Renal pelvis (tissue), 4 donors: ENCODE results near the gene MAX. TPM values are rescaled to one million over a fixed set of nuclear protein-coding genes. Genes with fewer than 3 reads are reported as not detected.
"Not testable (repeated sequence)": the region's sequence is repeated elsewhere in the genome, so short reads cannot be mapped to it uniquely, and the experiment has no call there.

ENCODE experiments used
- DNase-seq: peaks from one replicate; pipeline ENCODE4 v3.0.0-alpha.2; 2013
- polyA plus RNA-seq, 3 donors: library from polyadenylated mRNA; unstranded; fragments of 120-200 nt; gene quantifications; one replicate each; pipeline ENCODE4 v1.2.1, GENCODE V29; 2013; ENCODE audit not compliant: insufficient read length in 3 of 3

Gene MAX
- polyA plus RNA-seq, 3 donors, result 53.6 to 61.6 (median 58.5) TPM

DNA sequence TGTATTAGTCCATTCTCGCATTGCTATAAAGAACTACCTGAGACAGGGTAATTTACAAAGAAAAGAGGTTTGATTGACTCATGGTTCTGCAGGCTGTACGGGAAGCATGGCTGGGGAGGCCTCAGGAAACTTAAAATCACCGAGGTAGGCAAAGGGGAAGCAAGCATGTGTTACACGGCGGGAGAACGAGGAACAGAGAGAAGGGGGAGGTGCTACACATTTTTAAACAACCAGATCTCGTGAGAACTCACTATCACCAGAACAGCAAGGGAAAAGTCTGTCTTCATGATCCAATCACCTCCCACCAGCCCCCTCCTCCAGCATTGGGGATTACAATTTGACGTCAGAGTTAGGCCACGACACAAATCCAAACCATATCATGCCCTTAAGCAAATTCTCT is 13.3 kb upstream of the MAX start:
- no peak for DNase-seq

DNA sequence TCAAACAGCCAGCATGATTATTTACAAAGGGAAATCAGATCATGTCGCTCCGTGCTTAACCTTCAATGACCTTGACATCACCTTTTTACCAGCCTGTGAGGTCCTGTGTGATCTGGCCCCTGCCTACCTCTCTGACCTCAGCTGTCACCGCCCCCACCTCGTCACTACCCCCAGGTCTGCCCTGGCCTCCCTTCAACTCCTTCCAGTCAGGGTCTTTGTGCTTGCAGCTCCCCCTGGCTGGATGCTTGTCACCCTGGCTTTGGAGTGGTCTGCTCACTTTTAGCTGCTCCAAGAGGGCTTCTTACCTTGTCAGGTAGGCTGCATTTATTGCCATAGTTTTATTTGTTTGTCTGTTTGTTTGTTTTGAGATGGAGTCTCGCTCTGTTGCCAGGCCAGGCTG is 8.2 kb upstream of the MAX start:
- DNase-seq, result no peak

DNA sequence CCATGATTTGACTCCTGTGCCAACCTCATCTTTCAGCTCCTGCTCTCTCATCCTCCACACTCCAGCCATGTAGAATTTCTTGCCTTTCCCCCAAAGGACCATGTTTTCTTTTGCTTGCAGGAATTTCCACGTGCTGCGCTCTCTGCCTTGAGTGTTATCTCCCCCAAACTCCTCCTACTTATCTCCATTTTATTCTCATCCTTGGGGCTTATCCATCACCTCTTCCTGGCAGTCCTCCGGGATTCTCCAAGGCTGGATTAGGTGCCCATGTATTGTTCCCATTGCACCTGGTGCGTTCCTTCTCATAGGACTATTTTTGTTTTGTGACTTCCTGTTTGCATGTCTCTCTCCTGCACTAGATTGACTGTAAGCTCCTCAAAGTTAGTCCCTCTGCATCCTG is 7.0 kb upstream of the MAX start:
- no peak for DNase-seq

DNA sequence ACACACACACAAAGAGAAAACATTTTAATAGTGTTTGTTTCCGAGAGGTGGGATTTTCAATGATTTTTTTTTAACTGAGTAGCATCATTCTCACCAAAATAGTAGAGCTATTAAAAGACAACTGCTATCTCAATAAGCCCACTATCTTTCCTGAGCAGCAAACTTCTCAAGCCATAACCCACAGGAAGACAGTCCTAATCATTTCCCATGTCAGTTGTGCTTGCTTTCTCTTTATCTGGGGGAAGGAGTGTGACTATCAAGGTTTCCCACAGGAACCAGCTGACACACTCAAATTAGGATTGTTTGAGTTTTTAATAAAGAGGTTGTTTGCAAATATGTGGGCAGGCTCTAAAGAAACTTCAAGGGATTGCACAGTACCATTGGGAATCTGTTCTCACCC is 4.9 kb upstream of the MAX start:
- no peak for DNase-seq

DNA sequence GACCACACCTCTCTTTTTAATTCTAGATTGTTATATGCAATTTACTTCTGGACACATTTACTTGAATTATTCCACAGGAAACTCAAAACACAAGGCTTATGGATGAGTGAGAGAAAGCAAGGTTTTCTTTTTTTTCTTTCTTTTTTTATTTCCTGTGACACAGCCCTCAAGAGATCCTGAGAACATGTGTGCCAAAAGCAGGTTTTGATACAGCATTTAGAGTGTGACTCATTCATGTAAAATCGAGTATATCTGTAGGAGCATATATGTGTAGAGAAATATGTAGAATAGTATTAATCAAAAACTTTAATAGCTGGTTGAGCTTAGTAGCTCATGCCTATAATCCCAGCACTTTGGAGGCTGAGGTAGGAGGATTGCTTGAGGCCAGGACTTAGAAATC is 4.4 kb upstream of the MAX start:
- no peak for DNase-seq

DNA sequence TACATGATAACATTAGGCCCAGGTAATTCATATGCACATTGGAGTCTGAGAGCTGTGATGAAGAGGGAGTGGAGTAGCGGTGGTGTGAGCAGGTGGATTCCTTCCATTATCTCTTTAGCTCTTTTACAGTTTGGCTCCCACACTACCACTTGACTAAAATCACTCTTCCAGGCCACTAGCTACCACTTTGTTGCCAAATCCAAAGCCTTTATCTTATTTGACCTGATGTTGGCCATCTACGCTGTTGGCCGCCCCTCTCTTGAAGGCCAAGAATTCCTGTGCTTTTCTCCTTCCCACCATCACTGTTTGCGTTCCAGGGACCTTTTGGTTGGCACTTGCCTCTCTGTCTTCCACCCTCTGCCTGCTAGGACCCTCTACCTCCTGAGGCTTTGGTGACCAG is 4.0 kb upstream of the MAX start:
- no peak for DNase-seq

DNA sequence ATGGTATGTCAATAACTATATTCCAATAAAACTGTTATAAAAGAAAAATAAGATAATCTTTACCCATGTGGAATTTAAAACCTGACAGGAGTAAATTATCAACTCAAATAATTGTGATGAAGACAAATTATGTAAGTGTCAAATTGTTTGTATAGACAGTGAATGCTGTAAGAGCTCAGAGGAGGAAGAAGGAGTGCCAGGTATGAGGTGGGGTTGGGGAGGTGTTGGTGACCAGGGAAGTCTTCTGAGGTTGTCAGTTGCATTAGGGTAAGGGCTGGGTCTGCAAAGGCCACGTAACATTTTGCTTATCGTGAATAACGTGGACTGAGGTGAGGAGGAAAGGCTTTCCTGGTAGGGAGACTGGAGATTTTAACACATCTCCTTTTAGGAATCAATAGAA is 2.5 kb upstream of the MAX start:
- DNase-seq, result no peak

DNA sequence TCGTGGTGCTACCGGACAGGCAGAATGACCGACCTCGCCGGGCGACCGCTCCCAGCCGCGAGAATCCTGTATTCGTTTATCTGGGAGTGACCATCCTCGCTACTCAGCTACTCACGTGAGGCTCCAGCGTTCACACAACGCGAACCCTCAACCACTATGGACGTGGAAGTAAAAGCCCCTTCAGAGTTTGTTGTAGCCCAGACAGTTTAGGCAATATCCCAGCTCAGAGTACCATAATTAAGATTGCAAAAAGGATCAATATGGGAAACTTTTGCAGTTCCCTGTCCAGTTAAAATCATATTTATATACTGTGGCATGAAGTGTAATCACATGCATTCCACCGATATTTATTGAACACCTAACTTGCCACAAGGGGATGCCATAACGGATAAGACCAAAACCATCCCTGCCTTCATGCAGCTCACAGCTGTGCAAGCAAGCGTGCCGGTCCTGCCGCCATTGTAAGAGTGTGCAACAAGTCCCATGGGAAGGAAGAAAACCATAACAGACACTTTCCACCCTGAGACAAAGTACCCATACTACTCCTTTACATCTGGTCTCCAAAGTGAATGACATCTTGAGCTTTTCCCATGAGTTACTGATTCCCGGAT is 938 bp upstream of the MAX start:
- no peak for DNase-seq

DNA sequence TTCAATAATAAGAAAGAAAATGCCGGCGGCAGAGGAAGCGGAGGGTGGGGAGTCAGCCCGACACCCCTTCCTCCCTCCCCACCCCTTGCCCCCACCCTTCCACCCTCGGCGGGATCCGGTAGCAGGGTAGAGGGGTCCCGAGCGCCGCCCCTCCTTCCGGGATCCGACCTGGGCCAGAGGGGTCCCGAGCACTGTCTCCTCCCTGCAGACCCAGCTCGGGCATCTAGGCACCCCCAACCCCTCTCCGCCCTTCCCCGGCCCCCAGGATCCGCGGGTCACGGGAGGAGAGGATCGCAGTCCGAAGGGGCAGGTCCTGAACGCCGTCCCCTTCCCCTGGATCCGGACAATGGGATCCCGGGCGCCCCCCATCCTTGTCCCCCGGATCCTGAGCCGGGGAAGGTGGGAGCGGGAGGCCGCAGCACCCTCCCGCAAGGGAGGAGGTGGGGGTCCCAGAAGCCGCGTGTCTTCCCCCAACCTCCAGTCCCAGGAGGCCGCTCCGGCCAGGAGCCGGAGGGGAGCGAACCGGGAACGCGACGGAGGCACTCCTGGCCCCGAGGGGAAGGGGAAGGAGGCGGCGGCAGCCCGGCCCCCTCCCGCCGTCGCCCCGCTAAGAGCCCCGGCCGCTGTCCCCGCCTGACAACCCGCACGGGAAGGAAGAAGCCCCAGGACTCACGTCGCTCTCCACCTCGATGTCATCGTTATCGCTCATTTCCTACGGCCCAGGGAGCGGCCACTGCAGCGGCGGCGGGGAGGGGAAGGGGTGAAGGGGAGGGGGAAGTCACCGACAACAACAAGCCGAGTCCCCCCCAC is 481 bp downstream of the MAX start:
- DNase-seq, result peak; percentile 26

DNA sequence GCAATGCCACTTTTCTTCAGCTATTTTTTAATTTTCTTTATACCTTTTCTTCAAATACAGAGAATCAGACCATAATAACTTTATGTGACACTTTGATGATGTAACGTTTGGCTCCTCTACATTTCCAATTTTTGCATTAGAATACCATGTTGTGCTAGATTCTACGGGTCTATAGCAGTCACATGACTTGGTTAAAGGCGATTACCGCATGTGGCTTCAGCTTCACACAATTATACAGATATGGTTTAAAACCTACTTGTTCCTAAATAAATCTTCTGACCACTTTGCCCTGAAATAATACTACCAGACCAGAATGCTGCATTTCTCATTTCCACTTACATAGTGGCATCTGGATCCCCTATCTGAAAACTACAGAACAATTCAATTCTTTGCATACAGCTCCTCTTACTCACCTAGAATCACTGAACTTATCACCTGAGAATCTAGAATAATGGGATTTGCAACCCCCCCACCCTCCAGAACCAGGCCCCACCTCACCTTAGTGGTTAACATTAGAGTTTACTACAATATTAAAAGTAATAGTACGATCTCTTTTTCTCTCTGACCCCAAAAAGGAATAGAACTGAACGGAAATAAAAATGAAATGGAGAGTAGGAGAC is 1.3 kb downstream of the MAX start:
- DNase-seq, result no peak

DNA sequence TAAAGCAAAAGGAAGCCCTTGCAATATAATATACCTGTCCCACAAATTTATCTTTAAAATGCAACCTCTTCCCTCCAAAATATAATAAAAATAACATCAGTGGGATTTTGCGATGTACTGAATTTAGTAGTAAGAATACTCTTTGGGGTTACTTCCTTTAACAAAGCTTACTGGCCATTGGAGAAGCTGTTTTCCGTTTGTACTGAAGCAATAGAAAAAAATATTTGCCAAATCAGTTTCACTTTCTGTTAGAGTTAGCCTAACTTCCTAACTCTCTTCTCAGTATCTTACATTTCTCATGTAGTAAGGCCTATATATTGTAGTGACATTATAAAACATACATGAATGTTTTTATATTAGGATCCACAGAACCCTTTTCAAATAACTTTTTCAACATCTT is 3.7 kb downstream of the MAX start:
- DNase-seq, result no peak

DNA sequence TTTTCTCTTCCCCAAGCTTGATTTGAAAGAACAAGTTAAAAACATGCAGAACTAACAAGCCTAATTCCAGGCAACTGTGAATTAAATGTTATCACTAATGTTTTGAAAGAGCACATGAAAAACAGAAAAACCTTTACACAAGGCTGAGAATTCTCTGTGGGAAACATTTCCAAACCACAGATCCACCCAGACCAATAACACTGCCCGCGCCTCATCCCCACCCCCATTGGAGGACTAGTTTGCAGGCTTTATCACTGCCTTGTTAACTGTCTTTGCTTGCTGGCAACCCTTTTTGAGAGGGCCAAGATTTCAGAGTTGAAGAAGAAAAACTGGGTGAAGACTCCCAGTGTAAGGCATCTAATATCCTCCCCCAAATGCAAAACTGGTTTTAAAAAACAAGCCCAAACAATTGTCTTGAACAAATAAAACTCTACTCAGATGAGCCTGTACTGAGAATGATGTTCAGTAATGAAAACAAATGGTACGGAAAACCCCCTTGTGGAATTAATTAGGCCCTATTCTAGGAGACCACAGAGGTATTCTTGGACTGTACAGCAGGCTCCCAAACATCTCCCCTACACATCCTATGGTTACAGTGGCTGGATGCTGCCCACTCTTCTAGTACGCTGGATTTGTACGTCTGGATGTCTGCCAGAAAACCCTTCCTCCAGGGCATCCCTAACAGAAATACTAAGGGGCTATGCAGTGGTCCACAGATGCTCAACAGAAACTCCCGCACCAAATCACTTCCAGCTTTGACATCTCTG is 5.8 kb downstream of the MAX start:
- DNase-seq, result no peak

DNA sequence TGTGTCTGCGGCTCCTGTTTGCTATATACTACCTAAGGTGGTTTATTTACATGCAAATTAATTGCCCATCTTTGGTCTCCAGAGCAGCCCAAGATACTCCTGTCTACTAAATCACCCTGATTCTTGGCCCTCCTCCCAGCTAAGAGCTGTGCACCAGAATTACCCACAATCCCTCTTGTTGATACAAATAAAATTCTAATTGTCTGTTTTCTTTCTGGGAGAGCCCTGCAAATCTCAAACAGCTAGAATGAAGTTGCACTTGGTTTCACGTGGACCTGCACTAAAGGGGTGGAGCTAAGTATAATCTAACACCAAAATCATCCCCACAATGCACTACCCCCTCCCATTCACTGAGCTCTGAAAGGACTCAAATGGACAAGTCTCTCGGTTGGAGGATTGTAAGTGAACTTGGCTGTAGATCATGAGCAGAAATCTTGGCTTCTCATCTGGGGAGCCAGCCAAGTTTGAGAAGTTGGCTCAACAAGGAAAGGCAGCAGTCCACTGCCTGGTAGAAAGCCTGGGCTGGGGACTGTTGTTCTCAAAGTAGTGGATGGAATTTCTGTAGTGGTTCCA is 6.6 kb downstream of the MAX start:
- DNase-seq, result no peak

DNA sequence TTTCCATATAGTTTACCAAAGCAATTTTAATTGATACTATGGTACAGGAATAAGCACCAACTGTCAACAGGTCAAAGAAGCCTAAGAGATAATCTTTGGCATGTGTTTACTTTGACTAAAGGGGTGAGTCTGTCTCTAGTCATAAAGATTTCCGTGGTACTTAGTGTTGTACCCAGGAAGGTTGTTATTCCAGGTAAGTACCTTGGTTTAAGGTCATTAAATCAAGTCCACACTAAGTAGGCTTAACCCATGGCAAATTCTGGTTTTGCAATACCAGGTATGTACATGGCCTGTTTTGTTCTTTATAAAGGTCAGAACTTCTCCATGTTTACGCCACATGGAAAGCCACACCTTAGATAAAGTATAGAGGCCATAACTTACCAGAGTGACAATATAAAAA is 10.0 kb downstream of the MAX start:
- DNase-seq, result no peak

DNA sequence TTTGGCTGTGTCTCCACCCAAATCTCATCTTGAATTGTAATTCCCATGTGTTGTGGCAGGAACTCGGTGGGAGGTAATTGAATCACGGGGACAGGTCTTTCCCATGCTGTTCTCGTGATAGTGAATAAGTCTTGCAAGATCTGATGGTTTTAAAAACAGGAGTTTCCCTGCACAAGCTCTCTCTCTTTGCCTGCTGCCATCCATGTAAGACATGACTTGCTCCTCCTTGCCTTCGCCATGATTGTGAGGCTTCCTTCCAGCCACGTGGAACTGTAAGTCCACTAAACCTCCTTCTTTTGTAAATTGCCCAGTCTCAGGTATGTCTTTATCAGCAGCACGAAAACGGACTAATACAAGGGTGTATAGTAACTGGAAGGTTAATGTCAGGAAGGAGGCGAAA is 14.5 kb downstream of the MAX start:
- DNase-seq, result not testable (repeated sequence)

DNA sequence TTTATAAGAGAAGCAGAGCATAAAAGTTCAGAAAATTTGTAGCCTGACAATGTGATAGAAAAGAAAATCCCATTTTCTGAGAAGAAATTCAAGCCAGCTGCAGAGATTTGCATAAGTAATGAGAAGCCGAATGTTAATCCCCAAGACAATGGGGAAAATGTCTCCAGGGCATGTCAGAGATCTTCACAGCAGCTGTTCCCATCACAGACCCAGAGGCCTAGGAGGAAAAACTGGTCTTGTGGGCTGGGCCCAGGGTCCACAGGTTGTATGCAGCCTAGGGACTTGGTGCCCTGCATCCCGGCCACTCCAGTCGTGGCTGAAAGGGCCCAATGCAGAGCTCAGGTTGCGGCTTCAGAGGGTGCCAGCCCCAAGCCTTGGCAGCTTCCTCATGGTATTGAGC is 15.6 kb downstream of the MAX start:
- DNase-seq, result not testable (repeated sequence)

DNA sequence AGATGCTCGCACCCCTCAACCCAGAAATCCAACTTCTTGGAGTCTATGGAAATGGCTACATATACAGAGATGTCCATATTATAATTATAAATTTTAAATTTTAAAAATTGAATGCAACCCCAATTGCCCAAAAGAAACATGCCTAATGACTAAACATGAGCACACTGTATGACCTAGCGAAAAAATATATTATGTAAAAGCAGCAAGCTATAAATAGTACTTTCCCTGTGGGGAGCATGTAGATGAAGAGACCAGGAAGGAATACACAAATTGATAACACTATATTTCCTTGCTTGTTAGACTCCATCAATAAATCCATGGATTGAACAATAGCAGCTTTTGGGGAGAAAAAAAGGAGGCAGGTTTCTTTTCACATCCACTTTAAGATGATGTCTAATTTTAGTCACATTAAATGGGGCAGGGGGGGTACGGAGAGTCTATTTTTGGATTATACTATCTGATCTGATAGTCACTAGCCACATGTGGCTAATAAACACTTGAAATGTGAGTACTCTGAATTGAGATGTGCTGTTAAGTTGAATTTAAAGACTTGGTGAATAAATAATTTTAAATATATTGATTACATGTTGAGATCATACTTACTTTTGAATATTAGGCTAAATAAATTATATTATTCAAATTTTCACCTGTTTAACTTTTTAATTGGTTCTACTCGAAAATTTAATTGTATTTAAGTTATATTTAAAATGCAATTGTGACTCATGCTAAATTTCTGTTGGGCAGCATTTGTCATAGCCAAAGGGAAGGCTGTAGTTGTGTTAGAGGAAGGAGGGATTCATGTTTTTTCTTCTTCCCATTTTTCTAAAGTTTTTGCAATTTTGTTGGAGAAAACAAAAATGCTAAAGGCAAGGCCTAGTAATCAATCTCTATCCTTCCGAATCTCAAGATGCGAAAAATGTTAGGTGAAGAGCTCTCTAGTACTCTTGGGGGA is 17.5 kb downstream of the MAX start:
- DNase-seq, result no peak

DNA sequence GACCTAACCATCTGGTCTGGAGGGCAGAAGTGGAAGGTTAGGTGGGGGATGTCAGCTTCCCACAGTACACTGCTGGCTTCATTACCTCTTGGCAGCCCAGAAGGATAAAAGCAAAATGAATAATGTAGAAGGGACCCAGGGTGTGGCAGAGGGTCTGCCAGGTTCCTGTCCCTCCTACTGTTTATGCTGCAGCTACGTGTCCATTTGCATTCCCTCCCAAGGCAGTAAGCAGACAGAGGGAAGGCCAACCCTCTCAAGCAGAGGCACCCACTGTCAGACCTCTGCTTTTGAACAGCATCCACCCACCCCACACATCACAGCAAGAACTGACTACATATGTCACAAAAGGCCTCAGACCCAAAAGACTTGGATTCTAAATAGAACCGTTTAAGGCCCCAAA is 19.4 kb downstream of the MAX start:
- DNase-seq, result no peak

DNA sequence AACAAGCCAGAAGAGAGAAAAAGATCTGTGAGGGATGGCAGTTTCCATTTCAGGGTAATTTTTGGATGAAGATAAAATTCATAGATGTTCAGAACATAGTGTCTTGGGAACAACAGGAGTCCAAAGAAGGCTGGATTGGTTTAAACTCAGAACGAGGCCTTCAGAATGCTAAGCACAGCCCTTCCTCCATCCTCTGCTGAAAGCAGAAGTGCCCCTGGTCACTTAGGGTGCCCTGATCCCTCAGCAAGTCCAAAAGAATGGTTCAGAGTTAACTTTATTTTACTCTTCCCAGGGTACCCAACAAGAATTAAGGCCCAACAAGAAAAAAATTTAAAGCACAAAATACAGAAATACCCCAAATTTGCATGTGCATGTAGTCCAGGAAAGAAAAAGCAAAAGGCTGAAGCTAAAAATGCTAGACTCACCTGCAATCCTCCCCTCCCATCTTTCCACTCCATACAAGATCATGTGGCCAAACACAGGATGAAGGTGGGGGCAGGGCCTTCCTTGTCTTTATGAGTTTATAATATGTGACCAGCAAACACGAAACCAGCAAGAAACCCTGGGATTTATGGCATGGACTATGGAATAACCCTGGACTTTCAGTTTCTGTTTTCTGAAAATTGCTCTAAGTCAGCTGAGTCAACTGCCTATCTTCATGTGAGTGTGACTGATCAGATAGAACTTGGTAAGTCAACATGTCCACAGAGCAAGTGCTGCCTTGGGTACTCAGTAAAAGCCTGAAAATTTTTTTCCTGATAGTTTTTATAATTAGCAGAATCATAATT is 21.2 kb downstream of the MAX start:
- no peak for DNase-seq

DNA sequence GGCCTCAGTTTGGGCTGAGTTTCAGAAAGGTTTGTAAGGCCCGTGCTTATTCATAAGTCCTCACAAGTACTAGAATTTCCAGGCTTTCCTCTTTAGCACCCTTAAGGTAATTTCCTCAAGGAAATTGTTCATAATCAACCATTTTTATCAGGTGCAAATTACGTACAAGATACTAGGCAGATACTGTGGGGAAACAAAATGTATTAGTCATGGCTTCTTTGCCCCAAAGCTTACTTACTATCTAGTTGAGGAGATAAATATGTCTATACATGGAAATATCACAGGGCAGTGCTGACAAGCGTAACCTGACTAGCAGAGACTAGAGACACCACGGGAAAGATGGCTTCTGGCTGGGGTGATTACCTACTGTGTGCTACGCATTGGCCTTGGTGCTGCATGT is 22.5 kb downstream of the MAX start:
- DNase-seq, result no peak
